HepG2 (cell line): ENCODE measurements around the gene SASH1.

Experiments
- CBFB ChIP-seq: sonication (generic); formaldehyde crosslinking; IDR thresholded peaks from 2 replicates; pipeline ENCODE4 v1.4.0; 2020; ENCODE audit warnings: missing genetic modification reagents
- CTCF ChIP-seq: sonication (generic); formaldehyde crosslinking; IDR thresholded peaks from 2 replicates; pipeline ENCODE4 v1.5.0; 2020; ENCODE audit warnings: mild to moderate bottlenecking, missing genetic modification reagents, moderate library complexity
- POLR2A ChIP-seq, 2 experiments: IDR thresholded peaks; 2 replicates each; pipeline ENCODE4 v1.6.1; 2011; ENCODE audit warnings: low read depth in 2 of 2, low read length in 2 of 2, mild to moderate bottlenecking in 1 of 2, moderate library complexity in 1 of 2; ENCODE audit not compliant: insufficient read depth in 1 of 2
- SIN3A ChIP-seq: IDR thresholded peaks from 2 replicates; pipeline ENCODE4 v1.6.1; 2011; ENCODE audit warnings: low read depth, mild to moderate bottlenecking, control low read depth, low read length, borderline replicate concordance
- ZNF18 ChIP-seq: sonication (generic); formaldehyde crosslinking; IDR thresholded peaks from 2 replicates; pipeline ENCODE4 v1.8.0; 2022; ENCODE audit warnings: mild to moderate bottlenecking, missing genetic modification reagents; ENCODE audit not compliant: insufficient replicate concordance
- ZNF34 ChIP-seq: sonication (generic); formaldehyde crosslinking; IDR thresholded peaks from 2 replicates; pipeline ENCODE4 v1.4.0; 2020; ENCODE audit warnings: mild to moderate bottlenecking, missing genetic modification reagents, borderline replicate concordance
- ZNF580 ChIP-seq: IDR thresholded peaks from 2 replicates; pipeline ENCODE4 v1.6.1; 2016; ENCODE audit warnings: low read depth, borderline replicate concordance
- ZNF792 ChIP-seq: IDR thresholded peaks from 2 replicates; pipeline ENCODE4 v1.6.1; 2016
- ZNF800 ChIP-seq: sonication (generic); formaldehyde crosslinking; IDR thresholded peaks from 2 replicates; pipeline ENCODE4 v1.4.0; 2020; ENCODE audit warnings: missing genetic modification reagents

- TF ChIP-seq ZNF18, result no peak
- no peak for TF ChIP-seq ZNF580
- no peak for TF ChIP-seq ZNF800 (CRISPR knock-in tag)
- no peak for TF ChIP-seq CTCF (CRISPR knock-in tag)
- TF ChIP-seq CBFB (CRISPR knock-in tag), result no peak
- TF ChIP-seq POLR2A (IDR thresholded peaks at IDR 0.05; ENCODE audit: insufficient read depth in 1 of 2, low read depth in 2 of 2, low read length in 2 of 2), result no peak
- TF ChIP-seq ZNF34 (CRISPR knock-in tag), result no peak
- no peak for TF ChIP-seq ZNF792 (CRISPR knock-in tag)
- no peak for TF ChIP-seq SIN3A
Measured at GRCh38 chr6:148349466-148349865, 6.8 kb downstream of the SASH1 start.
